Astrocyte (in vitro differentiated cells and primary cell): ENCODE measurements around the gene BCOR. TPM values are rescaled to one million over a fixed set of nuclear protein-coding genes. Genes with fewer than 3 reads are reported as not detected.

ENCODE experiments used
- DNase-seq: peaks from one replicate; pipeline ENCODE4 v3.0.0-alpha.2; 2010; ENCODE audit warnings: low read depth
- FAIRE-seq: peaks from 2 replicates; lab custom pipeline; 2011; peaks lifted over from hg19 to GRCh38; lab: Jason Lieb, UNC
- H2AFZ ChIP-seq: 2 replicates; pipeline ENCODE4 v1.6.0; 2012; ENCODE audit warnings: low read depth, low read length, inconsistent platforms
- H3K27ac ChIP-seq: 2 replicates; pipeline ENCODE4 v1.5.1; 2011; ENCODE audit warnings: low read depth, low read length, inconsistent platforms
- H3K27me3 ChIP-seq: 2 replicates; pipeline ENCODE4 v1.6.0; 2011; ENCODE audit warnings: low read length, inconsistent platforms; ENCODE audit not compliant: insufficient read depth
- H3K36me3 ChIP-seq: 2 replicates; pipeline ENCODE4 v1.5.1; 2011; ENCODE audit warnings: low read length, inconsistent platforms; ENCODE audit not compliant: insufficient read depth
- H3K4me1 ChIP-seq: 2 replicates; pipeline ENCODE4 v1.5.1; 2011; ENCODE audit warnings: low read length, inconsistent platforms; ENCODE audit not compliant: insufficient read depth
- H3K4me2 ChIP-seq: 2 replicates; pipeline ENCODE4 v1.6.0; 2012; ENCODE audit warnings: low read length, inconsistent platforms
- H3K4me3 ChIP-seq: 2 replicates; pipeline ENCODE4 v1.5.1; 2011; ENCODE audit warnings: low read depth, mild to moderate bottlenecking, low read length, inconsistent platforms; ENCODE audit not compliant: insufficient read depth
- H3K79me2 ChIP-seq: 2 replicates; pipeline ENCODE4 v1.6.0; 2012; ENCODE audit warnings: mild to moderate bottlenecking, low read length, inconsistent platforms; ENCODE audit not compliant: insufficient read depth
- H3K9ac ChIP-seq: 2 replicates; pipeline ENCODE4 v1.6.0; 2012; ENCODE audit warnings: mild to moderate bottlenecking, low read length, inconsistent platforms
- H3K9me3 ChIP-seq: 2 replicates; pipeline ENCODE4 v1.5.1; 2012; ENCODE audit warnings: low read depth, mild to moderate bottlenecking, low read length, inconsistent platforms; ENCODE audit not compliant: insufficient read depth
- H4K20me1 ChIP-seq: 2 replicates; pipeline ENCODE4 v1.6.0; 2012; ENCODE audit warnings: low read length, inconsistent platforms; ENCODE audit not compliant: insufficient read depth
- H3K27ac Mint-ChIP-seq: one replicate; pipeline ENCODE4 v1.8.0; 2021; ENCODE audit warnings: mild to moderate bottlenecking, mixed read lengths; ENCODE audit not compliant: unreplicated experiment
- H3K27me3 Mint-ChIP-seq: one replicate; pipeline ENCODE4 v1.8.0; 2021; ENCODE audit warnings: low read depth, mixed read lengths; ENCODE audit not compliant: unreplicated experiment
- H3K36me3 Mint-ChIP-seq: one replicate; pipeline ENCODE4 v1.8.0; 2021; ENCODE audit warnings: low read depth, mixed read lengths; ENCODE audit not compliant: unreplicated experiment
- H3K4me1 Mint-ChIP-seq: one replicate; pipeline ENCODE4 v1.8.0; 2021; ENCODE audit warnings: low read depth, mixed read lengths; ENCODE audit not compliant: unreplicated experiment
- H3K4me3 Mint-ChIP-seq: one replicate; pipeline ENCODE4 v1.8.0; 2021; ENCODE audit warnings: mild to moderate bottlenecking, moderate library complexity, mixed read lengths; ENCODE audit not compliant: unreplicated experiment
- H3K9me3 Mint-ChIP-seq: one replicate; pipeline ENCODE4 v1.8.0; 2021; ENCODE audit warnings: mild to moderate bottlenecking, mixed read lengths; ENCODE audit not compliant: unreplicated experiment
- EZH2 ChIP-seq: IDR thresholded peaks from 2 replicates; pipeline ENCODE4 v1.6.1; 2012; ENCODE audit warnings: mild to moderate bottlenecking, low read length, inconsistent platforms; ENCODE audit not compliant: insufficient read depth
- total RNA-seq: library from RNA; stranded (reverse); gene quantifications from 2 replicates; pipeline ENCODE4 v1.2.1, GENCODE V29; 2021
- TF ChIP-seq, protein P1 (sequence below): IDR thresholded peaks from 2 replicates; pipeline ENCODE4 v1.5.1; 2011; ENCODE audit warnings: low read depth, mild to moderate bottlenecking, inconsistent platforms, low read length, moderate library complexity; ENCODE audit not compliant: insufficient read depth

The BCOR gene
- total RNA-seq, 1 donor from 2014 or later, result 9.0 TPM

- Mint-ChIP-seq H3K9me3 (no peaks in the 10 kb centered on the region), H3K4me3 (no peak overlapping the region), H3K36me3 (no peaks in the 10 kb centered on the region), H3K4me1 (peaks cover 30% of the 10 kb centered on the region), H3K27me3 (peaks cover 2% of the 10 kb centered on the region), H3K27ac (no peak overlapping the region)
- Histone ChIP-seq H3K4me1 (peaks cover 32% of the 10 kb centered on the region), H3K27me3 (no peaks in the 10 kb centered on the region), H3K36me3 (no peaks in the 10 kb centered on the region), H3K79me2 (peaks cover 88% of the 10 kb centered on the region), H3K9me3 (no peaks in the 10 kb centered on the region), H3K9ac (no peak overlapping the region), H3K4me2 (peak overlapping the region; percentile 72), H2AFZ (no peak overlapping the region), H3K4me3 (no peak overlapping the region), H3K27ac (no peak overlapping the region), H4K20me1 (peaks cover 78% of the 10 kb centered on the region)
- FAIRE-seq (no peak), DNase-seq (no peak)
- no peak for TF ChIP-seq EZH2
- TF ChIP-seq, protein P1, sequence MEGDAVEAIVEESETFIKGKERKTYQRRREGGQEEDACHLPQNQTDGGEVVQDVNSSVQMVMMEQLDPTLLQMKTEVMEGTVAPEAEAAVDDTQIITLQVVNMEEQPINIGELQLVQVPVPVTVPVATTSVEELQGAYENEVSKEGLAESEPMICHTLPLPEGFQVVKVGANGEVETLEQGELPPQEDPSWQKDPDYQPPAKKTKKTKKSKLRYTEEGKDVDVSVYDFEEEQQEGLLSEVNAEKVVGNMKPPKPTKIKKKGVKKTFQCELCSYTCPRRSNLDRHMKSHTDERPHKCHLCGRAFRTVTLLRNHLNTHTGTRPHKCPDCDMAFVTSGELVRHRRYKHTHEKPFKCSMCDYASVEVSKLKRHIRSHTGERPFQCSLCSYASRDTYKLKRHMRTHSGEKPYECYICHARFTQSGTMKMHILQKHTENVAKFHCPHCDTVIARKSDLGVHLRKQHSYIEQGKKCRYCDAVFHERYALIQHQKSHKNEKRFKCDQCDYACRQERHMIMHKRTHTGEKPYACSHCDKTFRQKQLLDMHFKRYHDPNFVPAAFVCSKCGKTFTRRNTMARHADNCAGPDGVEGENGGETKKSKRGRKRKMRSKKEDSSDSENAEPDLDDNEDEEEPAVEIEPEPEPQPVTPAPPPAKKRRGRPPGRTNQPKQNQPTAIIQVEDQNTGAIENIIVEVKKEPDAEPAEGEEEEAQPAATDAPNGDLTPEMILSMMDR, result no peak
Observed at GRCh38 chrX:40090050-40090804, 7.5 kb downstream of the BCOR start.

DNA sequence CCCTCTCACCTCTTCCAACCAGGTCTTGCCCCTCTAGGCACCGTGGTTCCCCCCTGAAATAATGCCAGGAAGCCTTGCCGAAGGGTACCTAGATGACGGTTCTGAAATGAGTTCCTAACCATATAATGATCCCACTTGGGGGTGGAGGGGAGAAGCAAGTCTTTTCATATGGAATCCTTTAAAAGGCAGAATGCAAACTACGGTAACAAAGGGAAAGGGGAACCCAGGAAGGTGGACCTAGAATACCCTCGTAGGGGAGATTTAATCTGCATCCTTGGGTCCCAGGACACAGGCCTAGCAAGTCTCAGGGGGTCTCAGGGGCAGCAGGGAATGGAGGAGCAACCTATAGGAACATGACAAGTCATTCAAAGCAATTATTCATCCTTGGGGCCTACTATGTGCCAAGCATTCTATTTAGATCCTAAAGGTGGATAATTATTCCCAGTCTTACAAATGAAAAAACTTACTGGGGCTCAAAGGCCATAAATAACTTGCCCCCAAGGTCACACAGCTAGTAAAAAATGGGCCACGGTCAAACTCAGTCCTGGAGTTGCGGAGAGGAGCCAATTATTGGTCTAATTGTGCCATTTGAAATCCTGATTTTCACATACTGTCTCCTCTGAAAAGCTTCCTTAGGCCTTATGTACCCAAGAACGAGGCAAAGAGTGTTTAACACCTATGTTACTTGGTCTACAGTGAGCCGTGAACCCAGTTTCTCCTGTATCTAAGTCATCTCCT, 8.8 kb downstream of the BCOR start:
- peaks cover 2% of the 10 kb centered on the region for H3K27me3 Mint-ChIP-seq
- no peak for TF ChIP-seq EZH2
- TF ChIP-seq, protein P1, result no peak
- no peaks in the 10 kb centered on the region for H3K36me3 ChIP-seq
- no peak overlapping the region for H3K4me3 Mint-ChIP-seq
- peak overlapping the region; percentile 62 for H3K27ac Mint-ChIP-seq
- FAIRE-seq (peak; percentile 32), DNase-seq (no peak)
- H3K79me2 ChIP-seq, result peaks cover 80% of the 10 kb centered on the region
- no peaks in the 10 kb centered on the region for H3K36me3 Mint-ChIP-seq
- H3K27me3 ChIP-seq, result no peaks in the 10 kb centered on the region
- H4K20me1 ChIP-seq, result peaks cover 81% of the 10 kb centered on the region
- H3K4me2 ChIP-seq, result peak overlapping the region; percentile 44
- peaks cover 30% of the 10 kb centered on the region for H3K4me1 Mint-ChIP-seq
- no peak overlapping the region for H2AFZ ChIP-seq
- H3K4me3 ChIP-seq, result no peak overlapping the region
- H3K9me3 ChIP-seq, result no peaks in the 10 kb centered on the region
- no peak overlapping the region for H3K9ac ChIP-seq
- H3K27ac ChIP-seq, result no peak overlapping the region
- peaks cover 30% of the 10 kb centered on the region for H3K4me1 ChIP-seq
- no peaks in the 10 kb centered on the region for H3K9me3 Mint-ChIP-seq
